GM21619 (cell line): ENCODE measurements around the gene HNRNPA1.
A peak's percentile ranks its signal among the peaks of the same experiment; 100 is the strongest.
"Not testable (repeated sequence)": the region's sequence is repeated elsewhere in the genome, so short reads cannot be mapped to it uniquely, and the experiment has no call there.

ENCODE experiments used
- ATAC-seq: cut with Tn5 transposase; IDR thresholded peaks from one replicate; pipeline ENCODE4 v1.9.1; 2021; ENCODE audit not compliant: unreplicated experiment

Gene HNRNPA1

GRCh38 chr12:54273981-54274380 lies 6.5 kb upstream of the HNRNPA1 start:
- ATAC-seq: no peak

GRCh38 chr12:54276368-54276767 lies 4.2 kb upstream of the HNRNPA1 start:
- ATAC-seq: no peak

GRCh38 chr12:54277823-54278276 lies 2.7 kb upstream of the HNRNPA1 start:
- no peak for ATAC-seq

- no peak for ATAC-seq
These were observed 1.3 kb upstream of the HNRNPA1 start for GRCh38 chr12:54279227-54279631.

- ATAC-seq: peak; percentile 71
These were observed 676 bp upstream of the HNRNPA1 start, which contains the start of gene CBX5 for GRCh38 chr12:54279632-54280467. Gene CBX5, minus strand, starts transcription at chr12:54280122. Its CDS starts 22,472 bp downstream, at chr12:54257650.

GRCh38 chr12:54281261-54281638 lies 724 bp downstream of the HNRNPA1 start:
- ATAC-seq: not testable (repeated sequence)

- not testable (repeated sequence) for ATAC-seq
These were observed 1.2 kb downstream of the HNRNPA1 start for GRCh38 chr12:54281694-54282093.

GRCh38 chr12:54282949-54283593 lies 2.5 kb downstream of the HNRNPA1 start:
- no peak for ATAC-seq

- not testable (repeated sequence) for ATAC-seq
These were observed 3.7 kb downstream of the HNRNPA1 start for GRCh38 chr12:54284070-54284780.

- ATAC-seq: no peak
These were observed 4.9 kb downstream of the HNRNPA1 start for GRCh38 chr12:54285150-54286041.

GRCh38 chr12:54286042-54287030 lies 5.8 kb downstream of the HNRNPA1 start:
- no peak for ATAC-seq

- ATAC-seq: no peak
These were observed 7.0 kb downstream of the HNRNPA1 start for GRCh38 chr12:54287261-54288157.

GRCh38 chr12:54292083-54292930 lies 11.8 kb downstream of the HNRNPA1 start:
- no peak for ATAC-seq

- no peak for ATAC-seq
These were observed 12.4 kb downstream of the HNRNPA1 start for GRCh38 chr12:54292931-54293241.

- ATAC-seq: peak; percentile 57
These were observed 13.8 kb downstream of the HNRNPA1 start for GRCh38 chr12:54294152-54294952.

GRCh38 chr12:54294953-54295566 lies 14.5 kb downstream of the HNRNPA1 start:
- no peak for ATAC-seq
